Measurements from ENCODE around the gene CADM1. TPM values are rescaled to one million over a fixed set of nuclear protein-coding genes. Genes with fewer than 3 reads are reported as not detected.

CADM1 gene
- total RNA-seq, 1 experiment from 2014 or later, result 0.79 TPM

DNA sequence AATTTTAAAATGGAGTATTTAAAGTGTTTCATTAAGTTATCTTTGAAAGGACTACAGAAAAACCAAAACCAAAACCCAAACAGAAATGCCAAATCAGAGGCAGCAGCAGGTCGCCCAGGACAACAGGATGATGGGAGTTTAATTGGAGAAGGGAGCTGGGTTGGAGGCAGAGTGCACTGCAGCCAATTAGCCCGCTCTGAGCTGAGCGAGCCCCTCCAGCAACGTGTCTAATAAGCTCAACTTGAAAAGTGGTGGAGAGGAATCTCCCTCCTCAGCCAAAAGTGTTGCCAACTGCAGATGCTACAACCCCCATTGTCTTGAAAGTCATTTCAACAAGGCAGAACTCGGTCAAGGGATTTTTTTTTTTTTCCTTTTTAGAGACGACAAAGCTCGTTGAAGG lies 323.9 kb downstream of the CADM1 start:
- no peaks in the 10 kb centered on the region; the same call in 1 of the 2 replicates for H4K20me1 ChIP-seq (ENCODE audit: insufficient read depth)
- H3K79me2 ChIP-seq (ENCODE audit: insufficient read depth, low read length), result no peaks in the 10 kb centered on the region
- ChIA-PET RAD21 (ENCODE audit: low non-redundant PET in 1 of 2, low total read pairs in 2 of 2, uncharacterized antibody in 2 of 2, unreplicated experiment in 2 of 2) (no interaction called here), POLR2A (no interaction called here), CTCF (no interaction called here)
- DNase-seq (ENCODE audit: low read depth, low spot score) (no peak), ATAC-seq (no peak)
- H3K4me1 ChIP-seq (ENCODE audit: control insufficient read depth in 1 of 2, insufficient read depth in 2 of 2, low read length in 2 of 2), result no peaks in the 10 kb centered on the region
- H3K9me2 ChIP-seq (ENCODE audit: insufficient read depth), result no peaks in the 10 kb centered on the region
- H3K9ac ChIP-seq (ENCODE audit: low read length), result no peak overlapping the region
- H3K27ac ChIP-seq (ENCODE audit: low read depth, low read length), result no peak overlapping the region
- intact Hi-C loops (cut with micrococcal nuclease), result no loop called here
- H3K4me3 ChIP-seq (replicated peaks in 1 of 2; ENCODE audit: low read depth in 1 of 2, low read length in 2 of 2), result no peak overlapping the region
- H3K27me3 ChIP-seq (ENCODE audit: insufficient read depth, low read length), result no peaks in the 10 kb centered on the region
- H2AFZ ChIP-seq (ENCODE audit: low read depth, low read length, poor library complexity, severe bottlenecking), result no peak overlapping the region
- no peak overlapping the region for H3K4me2 ChIP-seq (ENCODE audit: low read length)
- no TSS peak for BruUV-seq (replicated peaks)
- TF ChIP-seq, protein P1, sequence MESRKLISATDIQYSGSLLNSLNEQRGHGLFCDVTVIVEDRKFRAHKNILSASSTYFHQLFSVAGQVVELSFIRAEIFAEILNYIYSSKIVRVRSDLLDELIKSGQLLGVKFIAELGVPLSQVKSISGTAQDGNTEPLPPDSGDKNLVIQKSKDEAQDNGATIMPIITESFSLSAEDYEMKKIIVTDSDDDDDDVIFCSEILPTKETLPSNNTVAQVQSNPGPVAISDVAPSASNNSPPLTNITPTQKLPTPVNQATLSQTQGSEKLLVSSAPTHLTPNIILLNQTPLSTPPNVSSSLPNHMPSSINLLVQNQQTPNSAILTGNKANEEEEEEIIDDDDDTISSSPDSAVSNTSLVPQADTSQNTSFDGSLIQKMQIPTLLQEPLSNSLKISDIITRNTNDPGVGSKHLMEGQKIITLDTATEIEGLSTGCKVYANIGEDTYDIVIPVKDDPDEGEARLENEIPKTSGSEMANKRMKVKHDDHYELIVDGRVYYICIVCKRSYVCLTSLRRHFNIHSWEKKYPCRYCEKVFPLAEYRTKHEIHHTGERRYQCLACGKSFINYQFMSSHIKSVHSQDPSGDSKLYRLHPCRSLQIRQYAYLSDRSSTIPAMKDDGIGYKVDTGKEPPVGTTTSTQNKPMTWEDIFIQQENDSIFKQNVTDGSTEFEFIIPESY (IDR thresholded peaks at IDR 0.05; ENCODE audit: extremely low read depth, insufficient replicate concordance, low read length), result no peak
- no peak for TF ChIP-seq CEBPB (IDR thresholded peaks at IDR 0.05; ENCODE audit: low read depth)
- peaks cover 0 to 2% of the 10 kb centered on the region in 2 experiments; a peak in 2 of 4 replicates for H3K9me3 ChIP-seq (ENCODE audit: control insufficient read depth in 1 of 2, insufficient read depth in 1 of 2, low read depth in 1 of 2, low read length in 2 of 2)
- no peaks in the 10 kb centered on the region for H3K36me3 ChIP-seq (ENCODE audit: control insufficient read depth in 1 of 2, insufficient read depth in 2 of 2, low read length in 2 of 2)

DNA sequence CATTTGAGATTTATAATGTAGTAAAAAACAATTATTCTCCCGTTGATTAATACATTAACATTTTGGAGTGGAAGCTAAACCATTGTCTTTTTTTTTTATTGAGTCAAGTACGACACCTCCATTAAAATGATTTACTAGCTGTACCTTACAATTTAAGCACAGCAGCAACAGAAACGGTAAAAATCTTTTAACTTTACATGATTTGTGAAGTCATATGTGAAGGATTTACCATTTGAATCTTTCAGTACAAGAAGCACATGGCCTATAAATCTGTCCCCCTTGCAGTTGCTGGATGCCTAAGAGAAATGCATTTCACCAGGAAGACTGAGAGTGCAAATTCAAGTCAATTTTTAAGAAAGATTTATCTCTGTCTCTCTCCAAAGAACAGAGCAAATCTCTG lies 324.6 kb downstream of the CADM1 start:
- Histone ChIP-seq H3K36me3 (ENCODE audit: control insufficient read depth in 1 of 2, insufficient read depth in 2 of 2, low read length in 2 of 2) (no peaks in the 10 kb centered on the region), H3K27ac (ENCODE audit: low read depth, low read length) (no peak overlapping the region), H3K9me2 (ENCODE audit: insufficient read depth) (no peaks in the 10 kb centered on the region), H3K27me3 (ENCODE audit: insufficient read depth, low read length) (no peaks in the 10 kb centered on the region), H2AFZ (ENCODE audit: low read depth, low read length, poor library complexity, severe bottlenecking) (no peak overlapping the region), H3K4me3 (replicated peaks in 1 of 2; ENCODE audit: low read depth in 1 of 2, low read length in 2 of 2) (no peak overlapping the region), H3K9ac (ENCODE audit: low read length) (no peak overlapping the region), H3K4me2 (ENCODE audit: low read length) (no peak overlapping the region), H3K9me3 (ENCODE audit: control insufficient read depth in 1 of 2, insufficient read depth in 1 of 2, low read depth in 1 of 2, low read length in 2 of 2) (peaks cover 0 to 2% of the 10 kb centered on the region in 2 experiments; a peak in 2 of 4 replicates), H3K79me2 (ENCODE audit: insufficient read depth, low read length) (no peaks in the 10 kb centered on the region), H4K20me1 (ENCODE audit: insufficient read depth) (no peaks in the 10 kb centered on the region; the same call in 1 of the 2 replicates), H3K4me1 (ENCODE audit: control insufficient read depth in 1 of 2, insufficient read depth in 2 of 2, low read length in 2 of 2) (no peaks in the 10 kb centered on the region)
- ChIA-PET RAD21 (ENCODE audit: low non-redundant PET in 1 of 2, low total read pairs in 2 of 2, uncharacterized antibody in 2 of 2, unreplicated experiment in 2 of 2) (no interaction called here), CTCF (no interaction called here), POLR2A (no interaction called here)
- BruUV-seq (replicated peaks), result no TSS peak
- ATAC-seq, result no peak
- intact Hi-C loops (cut with micrococcal nuclease), result no loop called here
- no peak for DNase-seq (ENCODE audit: low read depth, low spot score)
- TF ChIP-seq ELF1 (IDR thresholded peaks at IDR 0.05; ENCODE audit: borderline replicate concordance, low read depth) (no peak), RAD21 (IDR thresholded peaks at IDR 0.05; ENCODE audit: low read depth) (no peak), SRF (IDR thresholded peaks at IDR 0.05; ENCODE audit: low read depth) (no peak), JUND (IDR thresholded peaks at IDR 0.05) (no peak), POLR2AphosphoS5 (IDR thresholded peaks at IDR 0.05; ENCODE audit: low read depth, low read length) (no peak), CBX3 (IDR thresholded peaks at IDR 0.05; ENCODE audit: low read depth) (no peak), EGR1 (IDR thresholded peaks at IDR 0.05; ENCODE audit: low read depth) (no peak), SIN3A (IDR thresholded peaks at IDR 0.05; ENCODE audit: low read depth) (no peak), ZNF274 (IDR thresholded peaks at IDR 0.05; ENCODE audit: low read depth, low read length) (no peak), TCF7L2 (IDR thresholded peaks at IDR 0.05; ENCODE audit: borderline replicate concordance, extremely low read depth, insufficient read depth, insufficient read length) (no peak), YY1 (IDR thresholded peaks at IDR 0.05; ENCODE audit: extremely low read depth, insufficient replicate concordance, low read depth, low read length) (no peak), POLR2A (IDR thresholded peaks at IDR 0.05; ENCODE audit: borderline replicate concordance, extremely low read depth, insufficient read depth, insufficient read length) (no peak)
- TF ChIP-seq, protein P2, sequence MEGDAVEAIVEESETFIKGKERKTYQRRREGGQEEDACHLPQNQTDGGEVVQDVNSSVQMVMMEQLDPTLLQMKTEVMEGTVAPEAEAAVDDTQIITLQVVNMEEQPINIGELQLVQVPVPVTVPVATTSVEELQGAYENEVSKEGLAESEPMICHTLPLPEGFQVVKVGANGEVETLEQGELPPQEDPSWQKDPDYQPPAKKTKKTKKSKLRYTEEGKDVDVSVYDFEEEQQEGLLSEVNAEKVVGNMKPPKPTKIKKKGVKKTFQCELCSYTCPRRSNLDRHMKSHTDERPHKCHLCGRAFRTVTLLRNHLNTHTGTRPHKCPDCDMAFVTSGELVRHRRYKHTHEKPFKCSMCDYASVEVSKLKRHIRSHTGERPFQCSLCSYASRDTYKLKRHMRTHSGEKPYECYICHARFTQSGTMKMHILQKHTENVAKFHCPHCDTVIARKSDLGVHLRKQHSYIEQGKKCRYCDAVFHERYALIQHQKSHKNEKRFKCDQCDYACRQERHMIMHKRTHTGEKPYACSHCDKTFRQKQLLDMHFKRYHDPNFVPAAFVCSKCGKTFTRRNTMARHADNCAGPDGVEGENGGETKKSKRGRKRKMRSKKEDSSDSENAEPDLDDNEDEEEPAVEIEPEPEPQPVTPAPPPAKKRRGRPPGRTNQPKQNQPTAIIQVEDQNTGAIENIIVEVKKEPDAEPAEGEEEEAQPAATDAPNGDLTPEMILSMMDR (IDR thresholded peaks at IDR 0.05 in 2 of 3, conservative IDR thresholded peaks at IDR 0.05 in 1 of 3; ENCODE audit: borderline replicate concordance in 1 of 3, insufficient read depth in 1 of 3, low read depth in 2 of 3, low read length in 2 of 3), result no peak

Measured in HCT116 (cell line).